ENCODE results near the gene SNRPA. TPM values are rescaled to one million over a fixed set of nuclear protein-coding genes. Genes with fewer than 3 reads are reported as not detected.

SNRPA gene
- total and polyA plus RNA-seq, 2 of the 8 experiments (the other 6 are each of a cell fraction or from before 2014, with no cell fraction given) = 201 to 202 TPM

DNA sequence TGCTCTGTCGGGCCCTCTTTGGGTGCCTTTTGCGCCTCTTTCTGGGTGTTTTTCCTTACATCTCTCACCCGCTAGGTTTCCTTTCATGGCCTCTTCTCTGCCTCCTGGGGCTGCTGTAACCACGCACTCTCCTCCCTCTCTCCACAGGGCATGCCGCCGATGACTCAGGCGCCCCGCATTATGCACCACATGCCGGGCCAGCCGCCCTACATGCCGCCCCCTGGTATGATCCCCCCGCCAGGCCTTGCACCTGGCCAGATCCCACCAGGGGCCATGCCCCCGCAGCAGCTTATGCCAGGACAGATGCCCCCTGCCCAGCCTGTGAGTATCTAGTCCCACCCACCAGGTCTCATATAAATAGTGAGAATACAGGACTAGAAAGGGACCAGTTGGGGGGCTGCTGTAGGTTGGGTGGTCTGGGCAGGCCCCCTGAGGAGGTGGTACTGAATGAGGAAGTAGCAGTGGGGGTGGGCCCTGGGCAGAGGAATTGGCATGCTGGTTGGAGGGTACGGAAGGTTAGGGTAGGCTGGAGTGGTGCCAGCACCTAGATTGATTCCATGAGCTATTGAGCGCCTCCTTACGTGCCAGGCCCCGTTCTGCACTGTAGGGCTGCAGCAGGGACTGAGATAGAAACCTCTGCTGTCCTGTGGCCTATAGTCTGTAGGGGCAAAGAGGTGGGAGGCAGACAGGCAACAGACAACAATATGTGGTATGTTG is 11.9 kb downstream of the SNRPA start:
- H3K4me1 ChIP-seq (replicated peaks in 1 of 4; ENCODE audit: control insufficient read depth in 3 of 4, insufficient read depth in 4 of 4, low read length in 3 of 4) = no peaks in the 10 kb centered on the region
- peaks cover 0 to 9% of the 10 kb centered on the region in 2 experiments; a peak in 2 of 4 replicates for H3K79me2 ChIP-seq (ENCODE audit: control insufficient read depth in 1 of 2, insufficient read depth in 2 of 2, low read length in 2 of 2)
- H2BK120ac ChIP-seq (replicated peaks; ENCODE audit: low read depth, low read length) = no peak overlapping the region
- H3K23me2 ChIP-seq (ENCODE audit: low read depth, low read length) = no peaks in the 10 kb centered on the region; the same call in 1 of the 2 replicates
- no peak overlapping the region for H3K9ac ChIP-seq (replicated peaks in 1 of 4; ENCODE audit: extremely low read depth in 1 of 4, low read depth in 3 of 4, low read length in 3 of 4)
- H3K9me3 ChIP-seq (ENCODE audit: insufficient read depth in 2 of 2, low read depth in 1 of 2, low read length in 1 of 2) = no peaks in the 10 kb centered on the region
- H3K56ac ChIP-seq (replicated peaks; ENCODE audit: insufficient read length, low read depth, low read length) = no peak overlapping the region
- H3K27me3 ChIP-seq (replicated peaks in 1 of 4; ENCODE audit: control insufficient read depth in 3 of 4, extremely low read depth in 1 of 4, insufficient read depth in 3 of 4, low read length in 3 of 4) = no peaks in the 10 kb centered on the region
- no peak overlapping the region for H3K4me2 ChIP-seq (ENCODE audit: insufficient read depth in 1 of 2, low read depth in 2 of 2, low read length in 2 of 2)
- no peak overlapping the region for H2BK20ac ChIP-seq (ENCODE audit: low read length)
- no peak overlapping the region for H2BK12ac ChIP-seq (ENCODE audit: low read depth, low read length)
- peaks cover 2% of the 10 kb centered on the region; the same call in 1 of the 2 replicates for H3K79me1 ChIP-seq (ENCODE audit: low read depth, low read length)
- no peak overlapping the region for H3K4me3 ChIP-seq (ENCODE audit: extremely low read depth in 1 of 4, insufficient read depth in 2 of 4, low read depth in 3 of 4, low read length in 4 of 4)
- H3K18ac ChIP-seq (ENCODE audit: extremely low read depth, low read length) = no peak overlapping the region
- no peak overlapping the region for H3K4ac ChIP-seq (replicated peaks; ENCODE audit: insufficient read length, low read depth, low read length)
- ChIA-PET POLR2A (ENCODE audit: partially characterized antibody) (interaction anchor here (1.0 to 17.9 kb wide), 7 partner anchors 9 to 40 kb away, joined by 3 to 399 read pairs (median 5); partner anchors contain the start of genes ACTMAP, RAB4B and SNRPA), CTCF (ENCODE audit: partially characterized antibody) (interaction anchor here (0.7 to 1.4 kb wide), 4 partner anchors 10 to 42 kb away, joined by 3 to 6 read pairs (median 4); no protein-coding TSS in a partner anchor)
- H3K23ac ChIP-seq (ENCODE audit: insufficient read length) = no peak overlapping the region
- H4K20me1 ChIP-seq (replicated peaks in 1 of 2; ENCODE audit: control insufficient read depth in 1 of 2, insufficient read depth in 2 of 2, low read length in 2 of 2) = peaks cover 14 to 28% of the 10 kb centered on the region in 2 experiments
- no peak overlapping the region for H2AFZ ChIP-seq (ENCODE audit: low read length)
- no peak overlapping the region for H2BK5ac ChIP-seq (ENCODE audit: low read depth, low read length)
- no peak overlapping the region for H2BK15ac ChIP-seq (ENCODE audit: low read length)
- H4K5ac ChIP-seq (ENCODE audit: insufficient read length, low read depth, low read length) = no peak overlapping the region
- H3K36me3 ChIP-seq (ENCODE audit: control insufficient read depth in 2 of 4, insufficient read depth in 4 of 4, low read length in 3 of 4) = peaks cover 58 to 88% (median 72%) of the 10 kb centered on the region in 4 experiments
- FAIRE-seq (no peak), DNase-seq (ENCODE audit: low read depth in 1 of 2, low spot score in 2 of 2) (no peak)
- H4K8ac ChIP-seq (ENCODE audit: extremely low read depth, insufficient read depth, low read length) = no peak overlapping the region
- no peak overlapping the region for H3K14ac ChIP-seq (ENCODE audit: insufficient read length)
- no peak overlapping the region for H2AK5ac ChIP-seq (ENCODE audit: low read depth, low read length)
- no peak overlapping the region for H4K91ac ChIP-seq (replicated peaks; ENCODE audit: insufficient read length, low read length)
- no peak overlapping the region for H3K27ac ChIP-seq (ENCODE audit: low read depth, low read length)
- WGBS, 2 experiments (ENCODE audit: extremely low coverage in 1 of 2, insufficient coverage in 1 of 2, insufficient read length in 1 of 2, insufficient replicate concordance in 2 of 2, low coverage in 1 of 2, low lambda C conversion rate in 2 of 2, missing lambda C conversion rate in 1 of 2) = 90% methylated on average over 16 of the region's 17 CpGs; no CpG with 5 or more reads in 1 of the 2 experiments
- TF ChIP-seq SUZ12 (IDR thresholded peaks at IDR 0.05; ENCODE audit: low read length) (no peak), CTBP2 (IDR thresholded peaks at IDR 0.05; ENCODE audit: borderline replicate concordance, insufficient read depth, insufficient read length, low read length) (no peak), POLR2A (IDR thresholded peaks at IDR 0.05; ENCODE audit: control extremely low read depth in 1 of 2, low read depth in 2 of 2, low read length in 2 of 2) (no peak), TBP (IDR thresholded peaks at IDR 0.05; ENCODE audit: low read depth, low read length) (no peak), SIX5 (IDR thresholded peaks at IDR 0.05; ENCODE audit: low read depth, low read length) (no peak), KDM1A (IDR thresholded peaks at IDR 0.05; ENCODE audit: borderline replicate concordance, low read length) (no peak), TAF1 (IDR thresholded peaks at IDR 0.05; ENCODE audit: low read depth, low read length) (no peak), POU5F1 (IDR thresholded peaks at IDR 0.05; ENCODE audit: low read depth, low read length) (no peak), EZH2 (IDR thresholded peaks at IDR 0.05; ENCODE audit: low read depth, low read length, severe bottlenecking) (no peak)
- TF ChIP-seq, protein P1, sequence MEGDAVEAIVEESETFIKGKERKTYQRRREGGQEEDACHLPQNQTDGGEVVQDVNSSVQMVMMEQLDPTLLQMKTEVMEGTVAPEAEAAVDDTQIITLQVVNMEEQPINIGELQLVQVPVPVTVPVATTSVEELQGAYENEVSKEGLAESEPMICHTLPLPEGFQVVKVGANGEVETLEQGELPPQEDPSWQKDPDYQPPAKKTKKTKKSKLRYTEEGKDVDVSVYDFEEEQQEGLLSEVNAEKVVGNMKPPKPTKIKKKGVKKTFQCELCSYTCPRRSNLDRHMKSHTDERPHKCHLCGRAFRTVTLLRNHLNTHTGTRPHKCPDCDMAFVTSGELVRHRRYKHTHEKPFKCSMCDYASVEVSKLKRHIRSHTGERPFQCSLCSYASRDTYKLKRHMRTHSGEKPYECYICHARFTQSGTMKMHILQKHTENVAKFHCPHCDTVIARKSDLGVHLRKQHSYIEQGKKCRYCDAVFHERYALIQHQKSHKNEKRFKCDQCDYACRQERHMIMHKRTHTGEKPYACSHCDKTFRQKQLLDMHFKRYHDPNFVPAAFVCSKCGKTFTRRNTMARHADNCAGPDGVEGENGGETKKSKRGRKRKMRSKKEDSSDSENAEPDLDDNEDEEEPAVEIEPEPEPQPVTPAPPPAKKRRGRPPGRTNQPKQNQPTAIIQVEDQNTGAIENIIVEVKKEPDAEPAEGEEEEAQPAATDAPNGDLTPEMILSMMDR (IDR thresholded peaks at IDR 0.05; ENCODE audit: control extremely low read depth in 1 of 3, insufficient read depth in 1 of 3, low read depth in 1 of 3, low read length in 3 of 3) = no peak

Data from H1 (cell line).